ENCODE data around the gene TBC1D5.
"Not testable (repeated sequence)": the region's sequence is repeated elsewhere in the genome, so short reads cannot be mapped to it uniquely, and the experiment has no call there.

TBC1D5 gene

GRCh38 chr3:17551333-17551732 lies 191.1 kb downstream of the TBC1D5 start:
- DNase-seq (ENCODE audit: low read depth in 1 of 2, low spot score in 1 of 2) = no peak

- no peak for DNase-seq (ENCODE audit: low read depth in 1 of 2, low spot score in 1 of 2)
Observed at GRCh38 chr3:17550624-17551023, 191.8 kb downstream of the TBC1D5 start.

GRCh38 chr3:17546500-17547255 lies 195.8 kb downstream of the TBC1D5 start:
- no peak for DNase-seq (ENCODE audit: low read depth in 1 of 2, low spot score in 1 of 2)

GRCh38 chr3:17544632-17545031 lies 197.8 kb downstream of the TBC1D5 start:
- no peak for DNase-seq (ENCODE audit: low read depth in 1 of 2, low spot score in 1 of 2)

GRCh38 chr3:17542591-17542990 lies 199.8 kb downstream of the TBC1D5 start:
- DNase-seq (ENCODE audit: low read depth in 1 of 2, low spot score in 1 of 2) = no peak

GRCh38 chr3:17539436-17539835 lies 203.0 kb downstream of the TBC1D5 start:
- no peak for DNase-seq (ENCODE audit: low read depth in 1 of 2, low spot score in 1 of 2)

- DNase-seq (ENCODE audit: low read depth in 1 of 2, low spot score in 1 of 2) = no peak
Observed at GRCh38 chr3:17535274-17535673, 207.2 kb downstream of the TBC1D5 start.

GRCh38 chr3:17532446-17532845 lies 210.0 kb downstream of the TBC1D5 start:
- DNase-seq (ENCODE audit: low read depth in 1 of 2, low spot score in 1 of 2) = not testable (repeated sequence)

- DNase-seq (ENCODE audit: low read depth in 1 of 2, low spot score in 1 of 2) = no peak
Observed at GRCh38 chr3:17529677-17530076, 212.8 kb downstream of the TBC1D5 start.

GRCh38 chr3:17518189-17519059 lies 224.0 kb downstream of the TBC1D5 start:
- no peak for DNase-seq (ENCODE audit: low read depth in 1 of 2, low spot score in 1 of 2)

- DNase-seq (ENCODE audit: low read depth in 1 of 2, low spot score in 1 of 2) = no peak
Observed at GRCh38 chr3:17515445-17516234, 226.8 kb downstream of the TBC1D5 start.

- no peak for DNase-seq (ENCODE audit: low read depth in 1 of 2, low spot score in 1 of 2)
Observed at GRCh38 chr3:17514597-17514996, 227.8 kb downstream of the TBC1D5 start.

GRCh38 chr3:17510265-17510664 lies 232.2 kb downstream of the TBC1D5 start:
- DNase-seq (ENCODE audit: low read depth in 1 of 2, low spot score in 1 of 2) = no peak

- no peak for DNase-seq (ENCODE audit: low read depth in 1 of 2, low spot score in 1 of 2)
Observed at GRCh38 chr3:17508180-17508752, 234.2 kb downstream of the TBC1D5 start.

GRCh38 chr3:17507480-17507879 lies 235.0 kb downstream of the TBC1D5 start:
- no peak for DNase-seq (ENCODE audit: low read depth in 1 of 2, low spot score in 1 of 2)

GRCh38 chr3:17505856-17506255 lies 236.6 kb downstream of the TBC1D5 start:
- no peak for DNase-seq (ENCODE audit: low read depth in 1 of 2, low spot score in 1 of 2)

- no peak for DNase-seq (ENCODE audit: low read depth in 1 of 2, low spot score in 1 of 2)
Observed at GRCh38 chr3:17501745-17502144, 240.7 kb downstream of the TBC1D5 start.

GRCh38 chr3:17500618-17501017 lies 241.8 kb downstream of the TBC1D5 start:
- DNase-seq (ENCODE audit: low read depth in 1 of 2, low spot score in 1 of 2) = no peak

- DNase-seq (ENCODE audit: low read depth in 1 of 2, low spot score in 1 of 2) = no peak
Observed at GRCh38 chr3:17494117-17494809, 248.2 kb downstream of the TBC1D5 start.

- no peak for DNase-seq (ENCODE audit: low read depth in 1 of 2, low spot score in 1 of 2)
Observed at GRCh38 chr3:17491601-17492000, 250.8 kb downstream of the TBC1D5 start.

GRCh38 chr3:17491190-17491589 lies 251.2 kb downstream of the TBC1D5 start:
- DNase-seq (ENCODE audit: low read depth in 1 of 2, low spot score in 1 of 2) = not testable (repeated sequence)

All from activated T-helper 1 cell treated with anti-CD3 and anti-CD28 coated beads, Interleukin-2, amount 50 U/mL, for 16 hours (primary cell).